HFFc6 (cell line): Measurements from ENCODE around the gene ELL2. TPM values are rescaled to one million over a fixed set of nuclear protein-coding genes. Genes with fewer than 3 reads are reported as not detected.

Experiments
- DNase-seq: peaks from one replicate; pipeline ENCODE4 v3.0.0-alpha.2; 2018
- H3K27ac Mint-ChIP-seq: 2 replicates; pipeline ENCODE4 v1.8.0; 2020; ENCODE audit warnings: mild to moderate bottlenecking, mixed read lengths
- H3K27me3 Mint-ChIP-seq: 2 replicates; pipeline ENCODE4 v1.8.0; 2021; ENCODE audit warnings: mild to moderate bottlenecking, moderate library complexity, mixed read lengths; ENCODE audit not compliant: insufficient read depth
- H3K36me3 Mint-ChIP-seq: 2 replicates; pipeline ENCODE4 v1.8.0; 2021; ENCODE audit warnings: low read depth, mixed read lengths
- H3K4me1 Mint-ChIP-seq: 2 replicates; pipeline ENCODE4 v1.8.0; 2020; ENCODE audit warnings: low read depth, mixed read lengths
- H3K4me3 Mint-ChIP-seq: 2 replicates; pipeline ENCODE4 v1.8.0; 2020; ENCODE audit warnings: mild to moderate bottlenecking, moderate library complexity, mixed read lengths
- H3K9me3 Mint-ChIP-seq: 2 replicates; pipeline ENCODE4 v1.8.0; 2020; ENCODE audit warnings: mild to moderate bottlenecking, mixed read lengths
- total RNA-seq, 6 experiments: library from RNA; stranded (reverse); fragmentation: NEBNext Ultra II Directional; extraction: Animal tissue kit (Norgen Biotek cat#: 25700); gene quantifications; 2 replicates in 1 of 6; 3 replicates in 5 of 6; pipeline ENCODE4 v1.2.3, GENCODE V29; 2021
- TF ChIP-seq, protein P1 (sequence below): fragments of 200-600 bp; sonication (generic); IDR thresholded peaks from 2 replicates; pipeline ENCODE4 v1.5.0; 2021; ENCODE audit warnings: antibody characterized with exemption, mild to moderate bottlenecking

The ELL2 gene
- total RNA-seq, 6 experiments from 2014 or later = 346 to 505 (median 380) TPM

DNA sequence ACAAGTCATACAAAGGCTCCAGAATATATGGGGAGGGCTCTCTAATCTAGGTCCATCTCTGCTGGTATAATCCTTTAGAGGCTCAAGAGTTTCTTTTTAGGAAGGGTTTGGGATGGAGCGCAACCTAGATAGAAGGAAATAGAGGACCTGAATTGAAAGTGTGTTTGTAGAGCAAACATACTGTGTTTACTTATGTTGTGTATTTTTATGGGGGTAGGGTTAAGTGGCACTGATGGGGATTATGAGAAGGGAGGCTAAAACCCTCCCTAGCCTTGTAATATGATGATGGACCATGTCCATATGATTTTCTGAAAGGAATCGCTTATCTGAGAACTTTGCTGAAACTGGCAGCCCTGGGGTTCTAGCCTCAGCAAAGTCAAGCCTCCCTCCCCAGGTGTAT lies 4.4 kb upstream of the ELL2 start:
- TF ChIP-seq, protein P1, sequence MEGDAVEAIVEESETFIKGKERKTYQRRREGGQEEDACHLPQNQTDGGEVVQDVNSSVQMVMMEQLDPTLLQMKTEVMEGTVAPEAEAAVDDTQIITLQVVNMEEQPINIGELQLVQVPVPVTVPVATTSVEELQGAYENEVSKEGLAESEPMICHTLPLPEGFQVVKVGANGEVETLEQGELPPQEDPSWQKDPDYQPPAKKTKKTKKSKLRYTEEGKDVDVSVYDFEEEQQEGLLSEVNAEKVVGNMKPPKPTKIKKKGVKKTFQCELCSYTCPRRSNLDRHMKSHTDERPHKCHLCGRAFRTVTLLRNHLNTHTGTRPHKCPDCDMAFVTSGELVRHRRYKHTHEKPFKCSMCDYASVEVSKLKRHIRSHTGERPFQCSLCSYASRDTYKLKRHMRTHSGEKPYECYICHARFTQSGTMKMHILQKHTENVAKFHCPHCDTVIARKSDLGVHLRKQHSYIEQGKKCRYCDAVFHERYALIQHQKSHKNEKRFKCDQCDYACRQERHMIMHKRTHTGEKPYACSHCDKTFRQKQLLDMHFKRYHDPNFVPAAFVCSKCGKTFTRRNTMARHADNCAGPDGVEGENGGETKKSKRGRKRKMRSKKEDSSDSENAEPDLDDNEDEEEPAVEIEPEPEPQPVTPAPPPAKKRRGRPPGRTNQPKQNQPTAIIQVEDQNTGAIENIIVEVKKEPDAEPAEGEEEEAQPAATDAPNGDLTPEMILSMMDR = no peak
- Mint-ChIP-seq H3K36me3 (peaks cover 5% of the 10 kb centered on the region), H3K27me3 (peaks cover under 1% of the 10 kb centered on the region; the same call in 1 of the 2 replicates), H3K9me3 (peaks cover 6% of the 10 kb centered on the region; the same call in 1 of the 2 replicates), H3K4me1 (peaks cover 13% of the 10 kb centered on the region), H3K4me3 (no peak overlapping the region), H3K27ac (no peak overlapping the region)
- DNase-seq = no peak

DNA sequence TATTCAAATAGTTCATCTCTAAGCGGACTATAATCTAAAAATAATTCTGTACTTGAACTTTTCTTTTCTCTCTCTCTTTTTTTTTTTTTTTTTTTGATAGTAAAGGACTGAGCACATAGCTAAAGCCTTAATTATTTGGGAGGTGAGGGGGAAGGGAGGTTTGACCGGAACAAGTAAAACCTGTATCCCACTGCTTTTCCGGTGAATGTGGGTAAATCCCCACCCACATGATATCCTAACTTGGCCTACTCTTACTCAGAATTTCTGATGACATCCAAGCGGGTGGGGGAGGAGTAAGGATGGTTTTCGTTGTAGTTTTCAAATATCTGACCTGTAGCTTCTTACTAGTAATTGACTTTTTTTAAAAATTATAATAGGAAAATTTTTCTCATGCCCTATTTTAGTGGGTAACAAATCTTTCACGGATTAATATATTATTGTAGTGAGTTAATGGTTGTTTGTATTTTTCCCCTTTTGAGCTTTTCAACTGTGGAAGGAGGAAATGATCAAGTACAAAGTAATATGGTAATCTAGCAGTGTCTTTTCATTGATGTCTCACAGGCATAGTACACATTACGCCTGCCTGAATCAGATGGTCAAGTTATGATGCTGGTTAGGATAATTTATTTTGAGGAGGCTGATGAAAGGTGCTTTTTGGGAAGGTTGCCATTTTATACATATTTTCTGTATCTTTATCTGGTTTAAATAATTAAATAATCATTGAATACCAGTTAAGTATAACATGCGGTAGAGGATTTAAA lies 2.2 kb upstream of the ELL2 start:
- H3K9me3 Mint-ChIP-seq = peaks cover 6% of the 10 kb centered on the region; the same call in 1 of the 2 replicates
- DNase-seq = no peak
- H3K27me3 Mint-ChIP-seq = peaks cover 8% of the 10 kb centered on the region
- no peak overlapping the region for H3K27ac Mint-ChIP-seq
- TF ChIP-seq, protein P1 = no peak
- peaks cover 26% of the 10 kb centered on the region for H3K36me3 Mint-ChIP-seq
- H3K4me3 Mint-ChIP-seq = no peak overlapping the region
- H3K4me1 Mint-ChIP-seq = peaks cover 21% of the 10 kb centered on the region

DNA sequence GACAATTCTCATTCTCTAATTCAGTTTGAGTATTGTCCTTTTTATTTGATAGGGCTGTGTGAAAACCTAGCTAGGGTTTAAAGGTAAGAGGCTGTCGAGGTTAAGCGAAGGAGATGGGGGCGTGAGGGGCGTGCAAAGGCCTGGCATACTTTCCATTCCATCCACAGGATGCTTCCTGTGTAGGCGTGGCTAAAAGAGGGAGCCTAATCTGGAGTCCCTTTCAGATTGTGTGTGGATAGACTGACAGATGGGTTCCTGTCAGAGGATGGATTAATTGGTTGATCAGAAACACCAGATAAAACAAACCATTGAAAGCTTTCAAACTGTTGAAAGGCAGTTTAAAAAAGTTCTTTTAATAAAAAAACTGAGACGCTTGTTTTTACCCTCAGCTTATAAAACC lies 1.1 kb upstream of the ELL2 start:
- DNase-seq = no peak
- H3K4me3 Mint-ChIP-seq = no peak overlapping the region; the same call in 1 of the 2 replicates
- H3K27me3 Mint-ChIP-seq = peaks cover 8% of the 10 kb centered on the region
- peaks cover 31% of the 10 kb centered on the region for H3K4me1 Mint-ChIP-seq
- peak overlapping the region; percentile 96; the same call in 1 of the 2 replicates for H3K27ac Mint-ChIP-seq
- H3K36me3 Mint-ChIP-seq = peaks cover 37% of the 10 kb centered on the region
- TF ChIP-seq, protein P1 = no peak
- H3K9me3 Mint-ChIP-seq = peaks cover 6% of the 10 kb centered on the region; the same call in 1 of the 2 replicates

DNA sequence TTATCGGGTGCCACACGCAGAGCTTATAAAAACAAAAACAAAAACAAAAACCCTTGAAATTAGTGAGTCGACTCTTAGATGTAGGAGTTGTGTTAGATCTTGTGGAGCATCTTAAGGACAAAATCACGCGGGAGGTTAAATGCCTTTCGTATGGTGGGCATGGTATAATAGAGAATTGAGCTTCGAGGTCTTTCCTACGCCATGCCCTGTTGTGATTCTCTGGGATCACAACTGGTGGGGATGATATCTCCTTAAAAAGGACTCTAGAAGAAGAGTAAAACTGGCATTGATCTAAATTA lies 773 bp upstream of the ELL2 start:
- peaks cover 35% of the 10 kb centered on the region for H3K4me1 Mint-ChIP-seq
- peaks cover 8% of the 10 kb centered on the region for H3K27me3 Mint-ChIP-seq
- H3K9me3 Mint-ChIP-seq = peaks cover 6% of the 10 kb centered on the region; the same call in 1 of the 2 replicates
- TF ChIP-seq, protein P1 = no peak
- H3K27ac Mint-ChIP-seq = peak overlapping the region; percentile 96
- no peak for DNase-seq
- peak overlapping the region; percentile 97 for H3K4me3 Mint-ChIP-seq
- H3K36me3 Mint-ChIP-seq = peaks cover 41% of the 10 kb centered on the region

DNA sequence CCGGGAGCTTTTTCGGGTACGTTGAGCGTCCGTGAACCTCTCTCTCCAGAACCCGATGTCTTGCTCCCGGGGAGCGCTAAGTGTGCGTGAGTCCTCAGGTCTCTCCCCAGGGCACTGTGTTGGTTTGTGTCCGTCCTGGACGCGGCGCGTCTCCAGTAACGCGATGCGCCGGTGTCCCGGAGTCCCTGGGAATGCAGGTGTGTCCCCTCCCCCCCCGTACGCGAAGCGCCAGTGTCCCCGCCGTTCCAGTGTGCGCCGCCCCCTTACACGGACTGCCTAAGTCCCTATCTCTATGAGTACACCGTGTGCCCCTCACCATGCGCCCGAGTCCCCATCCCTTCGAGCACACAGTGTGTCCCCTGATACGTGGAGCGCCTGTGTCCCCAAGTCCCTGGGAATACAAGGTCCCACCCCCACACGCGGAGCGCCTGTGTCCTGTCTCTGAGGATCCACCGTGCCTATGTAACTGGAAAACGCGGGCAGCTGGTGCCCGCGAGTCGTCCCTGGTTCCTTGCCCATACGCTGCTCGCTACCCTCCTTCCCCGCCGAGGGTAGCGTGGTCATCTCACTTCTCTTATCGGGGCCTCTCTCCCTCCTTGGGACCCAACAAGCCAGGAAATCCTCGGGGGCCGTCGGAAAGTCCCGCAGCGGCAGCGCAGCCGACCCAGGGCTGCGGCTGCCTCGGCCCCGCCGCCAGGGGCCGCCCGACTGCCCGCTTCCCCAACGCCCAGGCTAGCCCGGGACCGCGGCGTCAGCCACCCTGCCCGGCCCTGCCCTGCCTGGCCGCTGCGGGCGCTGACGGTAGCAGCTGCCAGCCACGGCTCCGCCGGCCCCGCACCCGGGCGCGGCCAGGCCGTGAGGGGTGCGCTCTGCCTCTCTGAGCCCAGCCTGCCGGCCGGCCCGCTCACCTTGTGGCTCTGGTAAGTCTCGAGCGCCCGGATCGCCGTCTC lies 709 bp downstream of the ELL2 start:
- Mint-ChIP-seq H3K36me3 (peaks cover 52% of the 10 kb centered on the region), H3K4me3 (peak overlapping the region; percentile 97), H3K9me3 (peaks cover 6% of the 10 kb centered on the region; the same call in 1 of the 2 replicates), H3K27ac (peak overlapping the region; percentile 96), H3K4me1 (peaks cover 47% of the 10 kb centered on the region), H3K27me3 (peaks cover 8% of the 10 kb centered on the region)
- DNase-seq = peak; percentile 69
- TF ChIP-seq, protein P1 = peak; percentile 89
